SU-DHL-6 (cell line): Measurements from ENCODE around the gene COL23A1.

Experiments
- H2AFZ ChIP-seq: fragments of 200-600 bp; sonication (generic); 2 replicates; pipeline ENCODE4 v1.6.1; 2014; ENCODE audit warnings: low read depth, mild to moderate bottlenecking, moderate library complexity, mixed read lengths, antibody characterized with exemption, low read length; ENCODE audit not compliant: severe bottlenecking
- H3F3A ChIP-seq: fragments of 200-600 bp; shearing (Covaris generic); 2 replicates; pipeline ENCODE4 v1.6.0; 2016; ENCODE audit warnings: antibody characterized with exemption, mild to moderate bottlenecking; ENCODE audit not compliant: insufficient read depth
- H3K27ac ChIP-seq: fragments of 200-600 bp; sonication (generic); 2 replicates; pipeline ENCODE4 v1.5.1; 2016; ENCODE audit warnings: low read depth, mild to moderate bottlenecking, low read length, moderate library complexity, mixed read lengths
- H3K27me3 ChIP-seq: fragments of 200-600 bp; sonication (generic), shearing (Covaris generic); 2 replicates; pipeline ENCODE4 v1.6.0; 2014; ENCODE audit warnings: mild to moderate bottlenecking, low read length
- H3K36me3 ChIP-seq: fragments of 200-600 bp; sonication (generic); 2 replicates; pipeline ENCODE4 v1.6.1; 2014; ENCODE audit warnings: mild to moderate bottlenecking, low read length, mixed read lengths
- H3K4me2 ChIP-seq: fragments of 300-600, 200-600 bp; shearing (Covaris generic), sonication (generic); 2 replicates; pipeline ENCODE4 v1.6.0; 2014; ENCODE audit warnings: low read length, low read depth, mild to moderate bottlenecking; ENCODE audit not compliant: poor library complexity, severe bottlenecking
- H3K4me3 ChIP-seq: fragments of 200-600 bp; sonication (generic); 2 replicates; pipeline ENCODE4 v1.5.1; 2014; ENCODE audit warnings: antibody characterized with exemption, low read length, mild to moderate bottlenecking, mixed read lengths; ENCODE audit not compliant: insufficient read depth, poor library complexity, severe bottlenecking
- H3K79me2 ChIP-seq: fragments of 200-600 bp; sonication (generic); 2 replicates; pipeline ENCODE4 v1.6.1; 2014; ENCODE audit warnings: mild to moderate bottlenecking, low read length, moderate library complexity; ENCODE audit not compliant: insufficient read depth
- H3K9ac ChIP-seq: fragments of 200-600 bp; sonication (generic); 2 replicates; pipeline ENCODE4 v1.7.0; 2014; ENCODE audit warnings: mild to moderate bottlenecking, low read length
- H3K9me2 ChIP-seq: fragments of 200-600 bp; sonication (generic); replicated peaks from 2 replicates; pipeline ENCODE4 v1.6.1; 2014; ENCODE audit warnings: low read length; ENCODE audit not compliant: insufficient read depth
- H3K9me3 ChIP-seq: fragments of 200-600 bp; sonication (generic); 2 replicates; pipeline ENCODE4 v1.6.1; 2014; ENCODE audit warnings: low read length, mixed read lengths; ENCODE audit not compliant: insufficient read depth
- H4K20me1 ChIP-seq: fragments of 200-600 bp; sonication (generic); 2 replicates; pipeline ENCODE4 v1.6.1; 2014; ENCODE audit warnings: low read depth, mild to moderate bottlenecking, antibody characterized with exemption, low read length, moderate library complexity, mixed read lengths
- EZH2phosphoT487 ChIP-seq: fragments of 200-600 bp; sonication (generic), shearing (Covaris generic); conservative IDR thresholded peaks from 2 replicates; pipeline ENCODE4 v1.6.1; 2018; ENCODE audit warnings: mild to moderate bottlenecking, antibody characterized with exemption, low read length, moderate library complexity, mixed read lengths
- TF ChIP-seq, protein P1 (sequence below): fragments of 200-600 bp; sonication (generic); IDR thresholded peaks from one replicate; pipeline ENCODE4 v1.5.1; 2017; ENCODE audit warnings: antibody characterized with exemption, mild to moderate bottlenecking, low read length, moderate library complexity; ENCODE audit not compliant: insufficient read depth, poor library complexity, severe bottlenecking

COL23A1 gene

DNA sequence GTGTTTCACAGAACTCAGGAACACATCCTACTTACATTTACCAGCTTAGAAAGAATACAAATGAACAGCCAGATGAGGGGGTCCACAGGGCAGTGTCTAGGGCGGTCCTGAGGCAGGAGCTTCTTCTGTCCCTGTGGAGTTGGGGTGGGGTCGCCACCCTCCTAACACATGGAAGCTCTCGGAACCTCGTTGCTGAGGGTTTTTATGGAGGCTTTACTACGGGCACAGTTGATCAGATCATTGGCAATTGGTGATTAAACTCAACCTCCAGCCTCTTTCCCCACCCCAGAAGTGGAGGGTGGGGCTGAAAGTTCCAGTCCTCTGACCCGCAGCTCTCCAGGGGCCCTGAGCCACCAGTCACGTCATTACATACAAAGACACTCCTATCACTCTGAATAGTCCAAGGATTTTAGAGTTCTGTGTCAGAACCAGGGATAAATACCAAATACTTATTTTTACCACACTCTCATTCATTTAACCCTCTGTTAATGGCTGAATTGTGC is 156.9 kb downstream of the COL23A1 start:
- no peaks in the 10 kb centered on the region for H3K36me3 ChIP-seq
- no peaks in the 10 kb centered on the region for H3F3A ChIP-seq
- no peak overlapping the region for H2AFZ ChIP-seq
- no peaks in the 10 kb centered on the region for H3K9me2 ChIP-seq
- no peak overlapping the region for H3K4me2 ChIP-seq
- TF ChIP-seq, protein P1, sequence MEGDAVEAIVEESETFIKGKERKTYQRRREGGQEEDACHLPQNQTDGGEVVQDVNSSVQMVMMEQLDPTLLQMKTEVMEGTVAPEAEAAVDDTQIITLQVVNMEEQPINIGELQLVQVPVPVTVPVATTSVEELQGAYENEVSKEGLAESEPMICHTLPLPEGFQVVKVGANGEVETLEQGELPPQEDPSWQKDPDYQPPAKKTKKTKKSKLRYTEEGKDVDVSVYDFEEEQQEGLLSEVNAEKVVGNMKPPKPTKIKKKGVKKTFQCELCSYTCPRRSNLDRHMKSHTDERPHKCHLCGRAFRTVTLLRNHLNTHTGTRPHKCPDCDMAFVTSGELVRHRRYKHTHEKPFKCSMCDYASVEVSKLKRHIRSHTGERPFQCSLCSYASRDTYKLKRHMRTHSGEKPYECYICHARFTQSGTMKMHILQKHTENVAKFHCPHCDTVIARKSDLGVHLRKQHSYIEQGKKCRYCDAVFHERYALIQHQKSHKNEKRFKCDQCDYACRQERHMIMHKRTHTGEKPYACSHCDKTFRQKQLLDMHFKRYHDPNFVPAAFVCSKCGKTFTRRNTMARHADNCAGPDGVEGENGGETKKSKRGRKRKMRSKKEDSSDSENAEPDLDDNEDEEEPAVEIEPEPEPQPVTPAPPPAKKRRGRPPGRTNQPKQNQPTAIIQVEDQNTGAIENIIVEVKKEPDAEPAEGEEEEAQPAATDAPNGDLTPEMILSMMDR, result no peak
- TF ChIP-seq EZH2phosphoT487, result no peak
- H3K9me3 ChIP-seq, result no peaks in the 10 kb centered on the region
- H4K20me1 ChIP-seq, result no peaks in the 10 kb centered on the region
- no peak overlapping the region for H3K27ac ChIP-seq
- H3K79me2 ChIP-seq, result no peaks in the 10 kb centered on the region
- no peak overlapping the region for H3K9ac ChIP-seq
- H3K4me3 ChIP-seq, result no peak overlapping the region
- H3K27me3 ChIP-seq, result no peaks in the 10 kb centered on the region

DNA sequence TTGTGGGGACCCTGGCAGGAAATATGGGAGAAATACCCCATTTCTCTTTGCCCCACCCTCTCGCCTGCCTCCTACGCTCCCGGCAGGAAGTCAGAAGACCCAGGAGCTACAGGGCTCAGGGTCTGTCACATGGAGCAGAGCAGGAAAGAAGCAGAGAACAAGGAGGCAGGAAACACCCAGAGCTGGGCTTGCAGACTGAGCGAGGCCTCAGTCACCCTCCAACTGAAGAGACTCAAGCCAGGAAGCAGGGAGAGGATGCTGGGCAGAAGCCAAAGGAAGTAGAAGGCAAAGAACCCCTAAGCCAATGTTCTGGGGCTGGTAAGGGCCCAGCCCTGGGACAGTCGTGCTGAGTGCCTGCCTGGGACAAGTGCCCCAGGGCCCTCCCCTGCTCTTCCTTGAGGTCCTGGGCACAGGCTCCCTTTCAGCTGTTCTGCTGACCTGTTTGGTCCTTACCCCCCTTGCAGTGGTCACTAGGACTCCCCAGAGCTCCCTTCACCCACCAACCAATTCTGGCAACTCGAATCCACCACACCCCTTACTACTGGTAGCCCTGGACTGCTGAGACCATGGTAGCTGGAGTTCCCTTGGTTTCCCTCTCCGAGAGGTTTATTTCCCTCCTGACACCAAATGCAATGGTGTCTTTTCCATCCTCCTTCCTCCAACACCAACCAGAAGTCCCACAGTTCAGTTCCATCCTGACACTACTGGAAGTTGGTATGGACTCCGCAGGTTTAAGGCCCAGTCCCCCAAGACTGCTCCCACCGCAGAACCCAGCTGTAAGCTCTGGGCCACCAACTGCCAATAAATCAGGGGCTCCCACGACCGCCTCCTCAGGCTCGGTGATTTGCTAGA is 157.5 kb downstream of the COL23A1 start:
- TF ChIP-seq EZH2phosphoT487, result no peak
- TF ChIP-seq, protein P1, result no peak
- Histone ChIP-seq H3K36me3 (no peaks in the 10 kb centered on the region), H3K9ac (no peak overlapping the region)

DNA sequence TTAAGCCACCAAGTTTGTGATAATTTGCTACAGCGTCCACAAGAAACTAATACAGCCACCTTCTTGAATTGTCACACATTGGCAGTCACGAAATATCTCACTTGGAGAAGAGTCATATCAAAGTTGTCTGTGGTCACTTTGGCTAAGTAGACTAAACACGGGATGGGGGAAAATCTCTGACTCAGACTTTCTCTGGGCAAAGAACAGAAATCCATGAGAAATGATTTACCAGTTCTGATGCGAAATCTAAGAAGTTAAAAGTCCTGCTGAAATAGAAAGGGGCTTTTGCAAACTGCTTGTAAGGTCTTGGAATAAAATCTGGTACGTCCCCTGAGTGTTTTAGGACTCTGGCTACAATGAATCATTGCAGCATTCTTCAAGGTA is 158.4 kb downstream of the COL23A1 start:
- no peaks in the 10 kb centered on the region for H3K9me2 ChIP-seq
- H3K9me3 ChIP-seq, result no peaks in the 10 kb centered on the region
- TF ChIP-seq, protein P1, result no peak
- TF ChIP-seq EZH2phosphoT487, result no peak
- H3K9ac ChIP-seq, result no peak overlapping the region
- no peak overlapping the region for H3K4me3 ChIP-seq
- H3K79me2 ChIP-seq, result no peaks in the 10 kb centered on the region
- no peak overlapping the region for H2AFZ ChIP-seq
- no peaks in the 10 kb centered on the region for H3K36me3 ChIP-seq
- no peaks in the 10 kb centered on the region for H3F3A ChIP-seq
- H3K27ac ChIP-seq, result no peak overlapping the region
- H3K27me3 ChIP-seq, result no peaks in the 10 kb centered on the region
- no peak overlapping the region for H3K4me2 ChIP-seq
- H4K20me1 ChIP-seq, result no peaks in the 10 kb centered on the region

More for the DNA sequence above, 157.5 kb downstream of the COL23A1 start:
- H3K27ac ChIP-seq, result no peak overlapping the region
- no peak overlapping the region for H2AFZ ChIP-seq
- no peaks in the 10 kb centered on the region for H4K20me1 ChIP-seq
- H3K4me2 ChIP-seq, result no peak overlapping the region
- H3K27me3 ChIP-seq, result no peaks in the 10 kb centered on the region
- no peaks in the 10 kb centered on the region for H3F3A ChIP-seq
- H3K4me3 ChIP-seq, result no peak overlapping the region
- no peaks in the 10 kb centered on the region for H3K79me2 ChIP-seq
- no peaks in the 10 kb centered on the region for H3K9me2 ChIP-seq
- no peaks in the 10 kb centered on the region for H3K9me3 ChIP-seq
